Glomerular visceral epithelial cell (primary cell): Measurements from ENCODE around the gene LIME1.
"Not testable (repeated sequence)": the region's sequence is repeated elsewhere in the genome, so short reads cannot be mapped to it uniquely, and the experiment has no call there.

ENCODE experiments used
- DNase-seq: peaks from one replicate; pipeline ENCODE4 v3.0.0-alpha.2; 2016; ENCODE audit errors: extremely low spot score

Gene LIME1

DNA sequence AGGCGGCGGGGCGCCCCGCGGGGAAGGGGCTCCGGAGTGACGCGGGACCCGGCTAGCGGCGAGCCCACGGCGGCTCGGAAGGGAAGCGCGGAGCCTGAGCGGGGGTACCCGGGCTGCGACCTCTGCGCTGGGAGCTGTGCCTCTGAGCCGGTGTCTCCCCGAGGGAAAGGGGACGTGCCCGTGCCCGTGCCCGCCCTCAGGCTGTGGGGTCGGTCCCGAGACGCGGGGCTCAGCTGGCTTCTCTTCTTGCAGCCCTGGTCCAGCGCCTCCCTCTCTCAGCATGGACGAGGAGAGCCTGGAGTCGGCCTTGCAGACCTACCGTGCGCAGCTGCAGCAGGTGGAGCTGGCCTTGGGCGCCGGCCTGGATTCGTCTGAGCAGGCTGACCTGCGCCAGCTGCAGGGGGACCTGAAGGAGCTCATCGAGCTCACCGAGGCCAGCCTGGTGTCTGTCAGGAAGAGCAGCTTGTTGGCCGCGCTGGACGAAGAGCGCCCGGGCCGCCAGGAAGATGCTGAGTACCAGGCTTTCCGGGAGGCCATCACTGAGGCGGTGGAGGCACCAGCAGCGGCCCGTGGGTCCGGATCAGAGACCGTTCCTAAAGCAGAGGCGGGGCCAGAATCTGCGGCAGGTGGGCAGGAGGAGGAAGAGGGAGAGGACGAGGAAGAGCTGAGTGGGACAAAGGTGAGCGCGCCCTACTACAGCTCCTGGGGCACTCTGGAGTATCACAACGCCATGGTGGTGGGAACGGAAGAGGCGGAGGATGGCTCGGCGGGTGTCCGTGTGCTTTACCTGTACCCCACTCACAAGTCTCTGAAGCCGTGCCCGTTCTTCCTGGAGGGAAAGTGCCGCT is 27.9 kb upstream of the LIME1 start:
- DNase-seq: peak; percentile 37

DNA sequence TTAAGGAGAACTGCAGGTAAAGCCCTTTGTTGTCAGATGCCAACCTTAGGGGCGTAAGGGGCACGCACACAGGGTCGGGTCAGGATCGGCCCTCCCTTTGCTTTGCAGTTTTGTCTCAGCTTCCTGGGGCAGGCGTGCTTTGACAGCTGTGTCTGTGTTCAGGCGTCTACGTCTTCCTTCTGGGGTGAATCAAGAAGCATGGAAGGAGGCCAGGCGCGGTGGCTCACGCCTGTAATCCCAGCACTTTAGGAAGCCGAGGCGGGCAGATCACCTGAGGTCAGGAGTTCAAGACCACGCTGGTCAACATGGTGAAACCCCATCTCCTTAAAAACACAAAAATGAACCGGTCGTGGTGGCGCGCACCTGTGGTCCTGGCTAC is 27.3 kb upstream of the LIME1 start:
- DNase-seq: no peak

DNA sequence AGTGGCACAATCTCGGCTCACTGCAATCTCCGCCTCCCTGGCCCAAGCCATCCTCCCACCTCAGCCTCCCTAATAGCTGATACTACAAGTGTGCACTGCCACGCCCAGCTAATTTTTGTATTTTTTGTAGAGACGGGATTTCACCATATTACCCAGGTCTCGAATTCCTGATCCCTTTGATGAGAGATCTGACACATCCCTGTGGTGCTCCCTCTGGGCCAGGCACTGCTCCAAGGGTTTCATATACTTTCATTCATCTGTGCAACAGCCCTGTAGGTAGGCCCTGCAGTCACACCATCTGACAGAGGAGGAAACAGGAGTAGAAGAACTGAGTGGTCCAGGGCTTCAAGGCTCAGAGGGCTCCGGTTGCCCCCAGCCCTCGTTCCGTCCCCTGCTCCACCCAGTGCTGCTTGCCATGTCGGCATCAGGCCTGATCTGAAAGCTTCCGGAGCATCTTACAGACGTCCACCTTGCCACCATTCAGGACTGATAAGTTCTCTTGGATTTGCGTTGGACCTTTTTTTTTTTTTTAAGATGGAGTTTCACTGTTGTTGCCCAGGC is 25.3 kb upstream of the LIME1 start:
- no peak for DNase-seq

DNA sequence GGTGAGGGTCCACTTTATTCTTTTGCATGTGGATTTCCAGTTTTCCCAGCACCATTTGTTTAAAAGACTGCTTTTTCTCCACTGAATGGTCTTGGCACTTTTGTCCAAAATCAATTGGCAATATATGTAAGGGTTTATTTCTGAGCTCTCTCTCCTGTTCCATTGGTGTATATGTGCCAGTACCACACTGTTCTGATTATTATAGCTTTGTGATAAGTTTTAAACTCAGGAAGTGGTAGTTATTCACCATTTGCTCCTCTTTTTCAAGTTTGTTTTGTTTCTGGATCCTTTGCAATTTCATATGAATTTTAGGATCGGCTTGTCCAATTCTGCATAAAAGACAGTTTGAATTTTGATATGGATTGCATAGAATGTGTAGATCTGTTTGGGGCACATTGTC is 24.3 kb upstream of the LIME1 start:
- no peak for DNase-seq

DNA sequence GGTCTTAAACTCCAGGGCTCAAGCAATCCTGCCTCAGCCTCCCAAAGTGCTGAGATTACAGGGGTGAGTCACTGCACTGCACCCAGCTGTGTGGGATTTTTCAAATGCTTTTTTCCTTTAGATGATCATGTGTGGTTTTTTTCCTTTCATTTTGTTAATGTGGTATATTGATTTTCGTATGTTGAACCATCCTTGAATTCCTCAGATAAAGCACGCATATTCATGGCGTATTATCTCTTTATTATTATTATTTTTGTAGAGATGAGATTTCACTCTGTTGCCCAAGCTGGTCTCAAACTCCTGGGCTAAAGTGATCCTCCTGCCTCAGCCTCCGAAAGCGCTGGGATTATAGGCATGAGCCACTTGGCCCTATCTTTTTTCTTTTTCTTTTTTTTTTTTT is 21.6 kb upstream of the LIME1 start:
- no peak for DNase-seq

DNA sequence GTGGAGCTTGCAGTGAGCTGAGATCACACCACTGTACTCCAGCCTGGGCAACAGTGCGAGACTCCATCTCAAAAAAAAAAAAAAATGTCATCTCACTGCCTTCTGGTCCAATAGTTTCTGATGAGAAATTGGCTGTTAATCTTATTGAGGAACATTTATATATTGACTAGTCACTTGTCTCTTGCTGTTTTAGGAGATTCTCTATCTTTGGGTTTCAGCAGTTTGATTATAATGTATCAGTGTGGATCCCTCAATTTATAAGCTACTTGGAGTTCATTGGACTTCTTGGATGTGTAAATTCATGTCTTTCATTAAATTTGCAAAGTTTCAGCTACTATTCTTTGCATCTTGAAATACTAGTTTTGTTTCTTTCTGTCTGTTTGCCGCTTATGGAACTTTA is 17.5 kb upstream of the LIME1 start:
- DNase-seq: no peak

DNA sequence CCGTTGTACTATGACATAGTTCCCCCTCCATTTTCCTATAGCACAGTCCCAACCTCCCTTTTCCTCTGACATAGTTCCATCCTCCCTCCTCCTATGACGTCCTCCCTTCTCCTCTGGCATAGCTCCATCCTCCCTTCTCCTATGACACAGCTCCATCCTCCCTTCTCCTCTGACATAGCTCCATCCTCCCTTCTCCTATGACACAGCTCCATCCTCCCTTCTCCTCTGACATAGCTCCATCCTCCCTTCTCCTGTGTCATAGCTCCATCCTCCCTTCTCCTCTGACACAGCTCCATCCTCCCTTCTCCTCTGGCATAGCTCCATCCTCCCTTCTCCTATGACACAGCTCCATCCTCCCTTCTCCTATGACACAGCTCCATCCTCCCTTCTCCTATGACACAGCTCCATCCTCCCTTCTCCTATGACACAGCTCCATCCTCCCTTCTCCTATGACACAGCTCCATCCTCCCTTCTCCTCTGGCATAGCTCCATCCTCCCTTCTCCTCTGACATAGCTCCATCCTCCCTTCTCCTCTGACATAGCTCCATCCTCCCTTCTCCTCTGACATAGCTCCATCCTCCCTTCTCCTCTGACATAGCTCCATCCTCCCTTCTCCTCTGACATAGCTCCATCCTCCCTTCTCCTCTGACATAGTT is 13.4 kb upstream of the LIME1 start:
- DNase-seq: not testable (repeated sequence)

DNA sequence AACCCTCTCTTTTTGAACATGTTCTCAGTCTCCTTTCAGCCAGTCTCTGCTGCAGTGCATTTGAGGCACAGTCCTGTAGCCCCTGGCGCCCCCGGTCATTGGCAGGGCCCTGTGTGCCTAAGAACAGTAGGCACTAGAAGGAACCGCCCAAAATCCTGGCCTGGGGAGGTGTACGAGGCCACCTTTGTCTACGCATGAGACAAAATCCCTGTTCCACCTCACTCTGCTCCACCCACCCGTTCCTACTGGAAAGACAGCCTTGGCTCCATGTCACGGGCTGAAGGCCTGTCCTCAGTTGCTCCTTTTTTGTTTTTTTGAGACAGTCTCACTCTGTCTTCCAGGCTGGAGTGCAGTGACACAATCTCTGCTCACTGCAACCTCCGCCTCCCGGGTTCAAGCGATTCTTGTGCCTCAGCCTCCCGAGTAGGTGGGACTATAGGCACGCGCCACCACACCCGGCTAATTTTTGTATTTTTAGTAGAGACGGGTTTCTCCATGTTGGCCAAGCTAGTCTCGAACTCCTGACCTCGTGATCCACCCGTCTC is 6.2 kb upstream of the LIME1 start:
- not testable (repeated sequence) for DNase-seq

DNA sequence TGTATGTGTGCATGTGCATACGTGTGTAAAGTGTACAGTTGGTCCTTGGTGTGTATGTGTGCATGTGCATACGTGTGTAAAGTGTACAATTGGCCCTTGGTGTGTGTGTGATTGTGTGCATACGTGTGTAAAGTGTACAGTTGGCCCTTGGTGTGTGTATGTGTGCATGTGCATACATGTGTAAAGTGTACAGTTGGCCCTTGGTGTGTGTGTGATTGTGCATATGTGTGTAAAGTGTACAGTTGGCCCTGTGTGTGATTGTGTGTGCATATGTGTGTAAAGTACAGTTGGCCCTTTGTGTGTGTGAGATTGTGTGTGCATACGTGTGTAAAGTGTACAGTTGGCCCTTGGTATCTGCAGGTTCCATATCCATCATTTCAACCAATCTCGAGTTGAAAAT is 5.1 kb upstream of the LIME1 start:
- DNase-seq: no peak

DNA sequence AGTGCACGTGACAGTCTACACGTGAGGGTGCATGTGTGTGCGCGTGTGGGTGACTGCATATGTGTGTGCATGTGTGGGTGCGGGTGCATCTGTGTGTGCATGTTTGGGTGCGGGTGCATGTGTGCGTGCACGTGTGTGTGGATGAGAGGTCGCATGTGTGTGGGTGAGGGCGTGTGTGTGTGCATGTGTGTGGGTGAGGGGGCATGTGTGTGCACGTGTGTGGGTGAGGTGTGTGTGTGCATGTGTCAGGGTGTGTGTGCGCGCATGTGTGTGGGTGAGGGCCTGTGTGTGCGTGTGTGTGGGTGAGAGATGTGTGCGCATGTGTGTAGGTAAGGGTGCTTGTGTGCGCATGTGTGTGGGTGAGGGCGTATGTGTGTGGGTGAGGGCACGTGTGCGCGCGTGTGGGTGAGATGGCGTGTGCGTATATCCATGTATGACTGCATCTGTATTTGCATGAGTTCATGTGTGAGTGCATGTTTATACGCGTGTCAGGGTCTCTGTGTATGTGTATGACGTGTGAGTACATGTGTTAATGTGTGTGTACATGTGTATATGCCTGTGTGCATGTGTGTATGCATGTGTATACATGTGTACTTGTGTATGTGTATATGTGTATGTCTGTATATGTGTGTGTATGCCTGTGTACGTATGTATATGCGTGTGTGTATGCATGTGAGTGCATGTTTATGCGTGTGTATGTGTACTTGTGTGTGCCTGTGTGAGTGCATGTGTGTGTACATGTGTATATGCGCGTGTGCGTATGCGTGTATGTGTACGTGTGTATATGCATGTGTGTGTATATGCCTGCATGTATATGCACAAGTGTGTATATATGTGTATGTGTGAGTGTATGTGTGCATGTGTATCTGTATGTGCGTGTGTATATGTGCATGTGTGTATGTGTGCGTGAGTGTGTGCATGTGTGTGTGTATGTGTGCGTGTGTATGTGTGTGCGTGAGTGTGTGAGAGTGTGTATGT is 4.1 kb upstream of the LIME1 start:
- DNase-seq: no peak

DNA sequence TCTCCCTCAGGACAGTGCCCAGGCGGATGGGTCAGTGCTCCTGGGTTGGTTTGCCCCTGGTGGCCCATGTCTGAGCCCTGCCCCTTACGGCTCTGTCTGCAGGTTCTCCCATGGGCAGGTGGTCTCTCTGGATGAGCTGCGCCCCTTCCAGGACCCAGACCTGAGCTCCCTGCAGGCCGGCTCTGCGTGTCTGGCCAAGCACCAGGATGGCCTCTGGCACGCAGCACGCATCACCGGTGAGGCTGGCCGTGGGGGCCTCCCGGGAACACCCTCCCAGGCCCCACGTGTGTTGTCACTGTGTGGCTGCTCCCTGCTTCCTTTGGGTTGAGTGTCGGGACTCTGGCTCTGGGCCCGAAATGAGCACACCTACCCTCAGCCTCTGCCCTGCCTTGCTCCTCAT is 3.3 kb upstream of the LIME1 start:
- no peak for DNase-seq

DNA sequence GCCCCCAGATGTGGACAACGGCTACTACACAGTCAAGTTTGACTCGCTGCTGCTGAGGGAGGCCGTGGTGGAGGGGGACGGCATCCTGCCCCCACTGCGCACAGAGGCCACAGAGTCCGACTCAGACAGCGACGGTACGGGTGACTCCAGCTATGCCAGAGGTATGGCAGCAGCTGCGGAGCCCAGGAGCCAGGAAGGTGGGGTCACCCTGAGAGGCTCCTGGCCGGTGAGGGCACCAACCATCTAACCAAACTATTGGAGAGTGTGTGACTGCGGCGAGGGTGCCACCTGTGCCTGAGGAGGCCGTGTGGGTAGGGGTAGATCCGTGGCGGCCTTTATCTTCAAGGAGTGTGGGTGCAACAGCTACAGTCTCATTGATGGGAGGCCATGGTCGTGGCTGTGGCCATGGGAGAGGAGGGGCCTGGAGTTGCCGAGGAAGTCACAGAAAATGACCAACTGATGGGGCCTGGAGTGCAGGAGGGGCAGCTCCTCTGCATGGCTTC is 2.8 kb upstream of the LIME1 start:
- no peak for DNase-seq

DNA sequence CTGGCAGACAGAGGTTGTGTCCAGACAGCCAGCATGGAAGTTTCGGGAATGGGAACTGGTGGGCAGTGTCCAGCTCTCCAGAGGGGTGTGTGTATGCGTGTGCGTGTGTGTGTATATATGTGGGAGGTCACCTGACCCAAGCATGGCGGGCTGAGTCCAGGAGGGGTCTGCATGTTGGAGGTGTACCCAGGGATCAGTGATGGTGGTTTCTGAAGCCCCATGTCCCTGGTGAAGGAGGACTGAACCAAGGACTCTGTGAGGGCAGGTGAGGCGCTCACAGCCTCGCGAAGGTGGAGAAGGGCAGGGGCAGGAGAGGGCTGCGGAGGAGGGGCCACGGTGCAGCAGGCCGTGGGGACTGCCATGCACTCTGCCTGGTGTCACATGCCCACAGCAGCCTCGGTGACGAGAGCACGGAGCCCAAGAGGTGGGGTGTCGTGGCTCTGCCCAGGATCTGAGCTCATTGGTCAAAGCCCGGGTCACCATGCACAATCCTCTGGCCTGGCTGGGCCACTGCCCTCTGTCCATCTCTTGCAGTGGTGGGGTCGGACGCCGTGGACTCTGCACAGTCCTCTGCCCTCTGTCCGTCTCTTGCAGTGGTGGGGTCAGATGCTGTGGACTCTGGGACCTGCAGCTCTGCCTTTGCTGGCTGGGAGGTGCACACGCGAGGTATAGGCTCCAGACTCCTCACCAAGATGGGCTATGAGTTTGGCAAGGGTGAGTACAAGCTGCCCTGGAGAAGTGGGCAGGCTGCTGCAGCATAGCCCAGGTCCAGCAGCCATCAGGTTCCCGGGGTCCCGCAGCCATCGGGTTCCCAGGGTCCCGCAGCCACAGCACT is 2.1 kb upstream of the LIME1 start:
- no peak for DNase-seq

DNA sequence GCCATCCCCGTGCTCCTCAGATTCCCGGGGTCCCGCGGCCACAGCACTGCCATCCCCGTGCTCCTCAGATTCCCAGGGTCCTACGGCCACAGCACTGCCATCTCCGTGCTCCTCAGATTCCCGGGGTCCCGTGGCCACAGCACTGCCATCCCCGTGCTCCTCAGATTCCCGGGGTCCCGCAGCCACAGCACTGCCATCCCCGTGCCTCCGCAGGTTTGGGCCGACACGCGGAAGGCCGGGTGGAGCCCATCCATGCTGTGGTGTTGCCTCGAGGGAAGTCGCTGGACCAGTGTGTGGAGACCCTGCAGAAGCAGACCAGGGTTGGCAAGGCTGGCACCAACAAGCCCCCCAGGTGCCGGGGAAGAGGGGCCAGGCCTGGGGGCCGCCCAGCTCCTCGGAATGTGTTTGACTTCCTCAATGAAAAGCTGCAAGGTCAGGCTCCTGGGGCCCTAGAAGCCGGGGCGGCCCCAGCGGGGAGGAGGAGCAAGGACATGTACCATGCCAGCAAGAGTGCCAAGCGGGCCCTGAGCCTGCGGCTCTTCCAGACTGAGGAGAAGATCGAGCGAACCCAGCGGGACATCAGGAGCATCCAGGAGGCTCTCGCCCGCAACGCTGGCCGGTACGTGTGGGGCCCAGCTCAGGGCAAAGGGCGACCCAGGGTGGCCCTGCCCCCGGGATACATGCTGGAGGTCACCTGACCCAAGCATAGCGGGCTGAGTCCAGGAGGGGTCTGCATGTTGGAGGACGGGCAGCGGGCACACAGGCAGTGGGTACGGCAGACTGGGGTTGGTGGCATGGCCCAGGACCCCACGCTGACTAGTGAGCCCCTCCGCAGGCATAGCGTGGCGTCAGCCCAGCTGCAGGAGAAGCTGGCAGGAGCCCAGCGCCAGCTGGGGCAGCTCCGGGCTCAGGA is 1.3 kb upstream of the LIME1 start:
- no peak for DNase-seq

DNA sequence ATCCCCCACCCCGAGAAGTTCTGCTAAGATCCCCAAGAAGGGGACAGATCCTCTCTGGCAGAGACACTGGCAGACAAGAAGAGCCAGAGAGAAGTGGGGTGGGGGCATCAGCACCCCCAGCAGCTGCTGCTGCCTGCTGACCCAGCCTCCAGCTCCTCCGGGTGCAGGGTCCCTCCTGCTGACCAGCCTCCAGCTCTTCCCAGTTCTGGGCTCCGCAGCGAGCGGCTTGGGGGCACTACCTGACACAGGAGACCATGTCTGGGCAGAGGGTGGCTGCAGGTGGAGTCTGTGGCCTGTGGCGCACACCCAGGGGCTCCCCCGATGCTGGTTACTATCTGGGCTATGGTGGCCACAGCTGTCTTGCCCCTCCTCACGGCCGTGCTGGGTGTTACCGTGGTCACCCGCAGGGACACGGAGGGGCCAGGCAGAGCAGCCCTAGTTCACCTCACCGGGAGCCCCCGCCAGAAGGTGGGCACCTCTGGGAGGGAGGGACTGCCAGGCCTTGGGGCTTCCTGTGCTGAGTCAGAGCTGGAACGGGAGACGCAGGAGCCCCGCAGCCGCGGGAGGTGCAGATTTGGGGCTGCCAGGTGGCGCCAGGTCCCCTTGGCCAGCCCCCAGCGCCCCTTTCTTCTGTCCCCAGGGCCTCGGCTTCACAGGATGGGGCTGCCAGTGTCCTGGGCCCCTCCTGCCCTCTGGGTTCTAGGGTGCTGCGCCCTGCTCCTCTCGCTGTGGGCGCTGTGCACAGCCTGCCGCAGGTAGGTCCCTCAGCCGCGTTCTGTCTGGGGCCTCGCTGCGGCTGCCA is 630 bp downstream of the LIME1 start:
- DNase-seq: no peak

DNA sequence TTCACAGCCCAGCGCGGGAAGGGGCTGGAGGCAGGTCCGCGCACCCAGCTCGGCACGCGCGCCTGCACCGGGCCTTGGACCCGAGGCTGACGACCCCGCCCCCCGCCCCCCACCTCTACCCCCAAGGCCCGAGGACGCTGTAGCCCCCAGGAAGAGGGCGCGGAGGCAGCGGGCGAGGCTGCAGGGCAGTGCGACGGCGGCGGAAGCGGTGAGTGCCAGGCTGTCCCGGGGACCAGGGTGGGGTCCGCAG is 1.2 kb downstream of the LIME1 start:
- no peak for DNase-seq

DNA sequence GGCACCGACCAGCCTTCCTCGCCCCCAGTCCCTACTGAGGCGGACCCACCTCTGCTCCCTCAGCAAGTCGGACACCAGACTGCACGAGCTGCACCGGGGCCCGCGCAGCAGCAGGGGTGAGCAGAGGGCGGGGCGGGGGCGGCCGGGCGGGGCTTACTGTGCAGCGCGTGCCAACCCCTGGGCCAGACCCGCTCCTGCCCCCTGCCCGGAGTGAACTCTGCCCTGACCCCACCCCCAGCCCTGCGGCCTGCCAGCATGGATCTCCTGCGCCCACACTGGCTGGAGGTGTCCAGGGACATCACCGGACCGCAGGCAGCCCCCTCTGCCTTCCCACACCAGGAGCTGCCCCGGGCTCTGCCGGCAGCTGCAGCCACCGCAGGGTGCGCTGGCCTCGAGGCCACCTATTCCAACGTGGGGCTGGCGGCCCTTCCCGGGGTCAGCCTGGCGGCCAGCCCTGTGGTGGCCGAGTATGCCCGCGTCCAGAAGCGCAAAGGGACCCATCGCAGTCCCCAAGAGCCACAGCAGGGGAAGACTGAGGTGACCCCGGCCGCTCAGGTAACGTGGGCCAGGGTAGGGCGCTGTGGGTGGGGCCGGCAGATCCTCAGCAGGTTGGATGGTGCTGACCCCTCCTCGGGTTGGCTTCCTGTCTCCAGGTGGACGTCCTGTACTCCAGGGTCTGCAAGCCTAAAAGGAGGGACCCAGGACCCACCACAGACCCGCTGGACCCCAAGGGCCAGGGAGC is 1.7 kb downstream of the LIME1 start:
- no peak for DNase-seq

DNA sequence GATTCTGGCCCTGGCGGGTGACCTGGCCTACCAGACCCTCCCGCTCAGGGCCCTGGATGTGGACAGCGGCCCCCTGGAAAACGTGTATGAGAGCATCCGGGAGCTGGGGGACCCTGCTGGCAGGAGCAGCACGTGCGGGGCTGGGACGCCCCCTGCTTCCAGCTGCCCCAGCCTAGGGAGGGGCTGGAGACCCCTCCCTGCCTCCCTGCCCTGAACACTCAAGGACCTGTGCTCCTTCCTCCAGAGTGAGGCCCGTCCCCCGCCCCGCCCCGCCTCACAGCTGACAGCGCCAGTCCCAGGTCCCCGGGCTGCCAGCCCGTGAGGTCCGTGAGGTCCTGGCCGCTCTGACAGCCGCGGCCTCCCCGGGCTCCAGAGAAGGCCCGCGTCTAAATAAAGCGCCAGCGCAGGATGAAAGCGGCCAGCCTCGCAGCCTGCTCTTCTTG is 2.2 kb downstream of the LIME1 start:
- peak; percentile 1 for DNase-seq
